HEK293 (cell line): ENCODE results near the gene ARL16.
A peak's percentile ranks its signal among the peaks of the same experiment; 100 is the strongest.

Experiments used
- CTCF ChIA-PET: fragments of 350-600 bp; formaldehyde crosslinking; extraction: SDS; loops from one replicate; lab custom pipeline; 2021; ENCODE audit warnings: antibody characterized with exemption; lab: Yijun Ruan, JAX
- POLR2A ChIA-PET: fragments of 300-600 bp; formaldehyde crosslinking; extraction: SDS; loops from one replicate; lab custom pipeline; 2020; ENCODE audit warnings: antibody characterized with exemption, inconsistent platforms; lab: Yijun Ruan, JAX
- H3K27ac ChIP-seq: fragments of 200-500 bp; sonication (Bioruptor generic); 2 replicates; pipeline ENCODE4 v1.5.1; 2014; ENCODE audit warnings: low read depth, low read length, control low read depth, inconsistent platforms; ENCODE audit errors: extremely low read depth
- H3K36me3 ChIP-seq, 2 experiments: fragments of 200-500 bp in 1 of 2; sonication (Bioruptor generic) in 1 of 2; 1 replicate in 1 of 2; 2 replicates in 1 of 2; pipeline ENCODE4 v1.5.1; 2014 to 2017; ENCODE audit warnings: inconsistent platforms in 2 of 2, low read length in 2 of 2; ENCODE audit not compliant: control insufficient read depth in 2 of 2, insufficient read depth in 1 of 2
- H3K4me1 ChIP-seq: fragments of 200-500 bp; sonication (Bioruptor generic); 2 replicates; pipeline ENCODE4 v1.5.1; 2014; ENCODE audit warnings: mild to moderate bottlenecking, low read length, inconsistent platforms; ENCODE audit not compliant: control insufficient read depth, insufficient read depth
- H3K4me3 ChIP-seq: 2 replicates; pipeline ENCODE4 v1.5.1; 2011; ENCODE audit warnings: low read depth, mild to moderate bottlenecking, control low read depth, low read length, moderate library complexity
- H3K9me3 ChIP-seq: fragments of 200-500 bp; sonication (Bioruptor generic); 2 replicates; pipeline ENCODE4 v1.5.1; 2014; ENCODE audit warnings: low read depth, low read length, inconsistent platforms; ENCODE audit not compliant: control insufficient read depth, insufficient read depth
- HOXC10 ChIP-seq: sonication (generic); formaldehyde crosslinking; IDR thresholded peaks from 2 replicates; pipeline ENCODE4 v1.8.1; 2023; ENCODE audit warnings: mild to moderate bottlenecking, missing genetic modification reagents
- SCRT1 ChIP-seq: fragments of 450-650 bp; formaldehyde crosslinking; IDR thresholded peaks from 2 replicates; pipeline ENCODE4 v1.5.1; 2016; ENCODE audit warnings: missing biosample characterization, missing genetic modification characterization, borderline replicate concordance
- SCRT2 ChIP-seq: fragments of 450-650 bp; formaldehyde crosslinking; IDR thresholded peaks from 2 replicates; pipeline ENCODE4 v1.5.1; 2016; ENCODE audit warnings: missing biosample characterization, missing genetic modification characterization
- ZBTB10 ChIP-seq: fragments of 450-650 bp; formaldehyde crosslinking; IDR thresholded peaks from 2 replicates; pipeline ENCODE4 v1.5.1; 2016; ENCODE audit warnings: missing biosample characterization, missing genetic modification characterization
- ZBTB7A ChIP-seq: fragments of 450-650 bp; formaldehyde crosslinking; IDR thresholded peaks from 2 replicates; pipeline ENCODE4 v1.5.1; 2016; ENCODE audit warnings: low read depth, missing biosample characterization, missing genetic modification characterization
- ZNF184 ChIP-seq: fragments of 450-650 bp; IDR thresholded peaks from 2 replicates; pipeline ENCODE4 v1.5.1; 2018; ENCODE audit warnings: missing biosample characterization, mild to moderate bottlenecking, missing genetic modification characterization
- ZNF280C ChIP-seq: fragments of 450-650 bp; formaldehyde crosslinking; IDR thresholded peaks from 2 replicates; pipeline ENCODE4 v1.5.1; 2016; ENCODE audit warnings: missing biosample characterization, missing genetic modification characterization
- ZNF280D ChIP-seq: fragments of 450-650 bp; formaldehyde crosslinking; IDR thresholded peaks from 2 replicates; pipeline ENCODE4 v1.5.1; 2016; ENCODE audit warnings: missing biosample characterization, missing genetic modification characterization
- ZNF391 ChIP-seq: fragments of 450-650 bp; formaldehyde crosslinking; IDR thresholded peaks from 2 replicates; pipeline ENCODE4 v1.5.1; 2016; ENCODE audit warnings: low read depth, missing biosample characterization, missing genetic modification characterization, borderline replicate concordance
- ZNF548 ChIP-seq: fragments of 450-650 bp; formaldehyde crosslinking; IDR thresholded peaks from 2 replicates; pipeline ENCODE4 v1.5.1; 2016; ENCODE audit warnings: missing biosample characterization, missing genetic modification characterization
- ZNF692 ChIP-seq: fragments of 450-650 bp; formaldehyde crosslinking; IDR thresholded peaks from 2 replicates; pipeline ENCODE4 v1.5.1; 2016; ENCODE audit warnings: missing biosample characterization, missing genetic modification characterization
- ZNF701 ChIP-seq: fragments of 450-650 bp; formaldehyde crosslinking; IDR thresholded peaks from 2 replicates; pipeline ENCODE4 v1.5.1; 2016; ENCODE audit warnings: missing biosample characterization, missing genetic modification characterization

ARL16 gene

GRCh38 chr17:81691608-81692007 is 8.0 kb upstream of the ARL16 start:
- Histone ChIP-seq H3K9me3 (no peaks in the 10 kb centered on the region), H3K27ac (no peak overlapping the region), H3K4me1 (no peaks in the 10 kb centered on the region), H3K4me3 (no peak overlapping the region), H3K36me3 (peaks cover 6 to 98% of the 10 kb centered on the region in 2 experiments; a peak in 2 of 3 replicates)
- TF ChIP-seq SCRT1 (peak; percentile 59; the same call in 1 of the 2 replicates), ZNF548 (no peak), ZBTB7A (tag by site-specific recombination) (no peak), SCRT2 (tag by site-specific recombination) (peak; percentile 81), HOXC10 (CRISPR knock-in tag) (no peak), ZNF692 (no peak)
- CTCF ChIA-PET = interaction anchor here (1.0 to 1.1 kb wide), 2 partner anchors 11 to 16 kb away, joined by 3 read pairs; no protein-coding TSS in a partner anchor
- POLR2A ChIA-PET = interaction anchor here (1.1 to 2.3 kb wide), 2 partner anchors 11 to 12 kb away, joined by 3 to 10 read pairs; partner anchors contain the start of gene MRPL12

- Histone ChIP-seq H3K9me3 (no peaks in the 10 kb centered on the region), H3K4me1 (no peaks in the 10 kb centered on the region), H3K27ac (no peak overlapping the region), H3K4me3 (no peak overlapping the region), H3K36me3 (peaks cover 6 to 98% of the 10 kb centered on the region in 2 experiments; a peak in 2 of 3 replicates)
- POLR2A ChIA-PET = interaction anchor here (2.3 kb wide), 1 partner anchor 11 kb away, joined by 10 read pairs; the partner anchor contains the start of gene MRPL12
- CTCF ChIA-PET = interaction anchor here (1.0 to 1.1 kb wide), 2 partner anchors 11 to 16 kb away, joined by 3 read pairs; no protein-coding TSS in a partner anchor
- no peak for TF ChIP-seq ZBTB10 (tag by site-specific recombination)
- TF ChIP-seq ZNF280D (tag by site-specific recombination) = no peak
- TF ChIP-seq ZNF184 (tag by site-specific recombination) = no peak
- no peak for TF ChIP-seq ZNF701
- no peak for TF ChIP-seq ZNF391
- TF ChIP-seq ZNF280C = no peak
Measured at GRCh38 chr17:81691196-81691595, 7.6 kb upstream of the ARL16 start.
